HG03558 (cell line): ENCODE measurements around the gene C6orf62.
"Not testable (repeated sequence)": the region's sequence is repeated elsewhere in the genome, so short reads cannot be mapped to it uniquely, and the experiment has no call there.

Experiments
- ATAC-seq: cut with Tn5 transposase; IDR thresholded peaks from one replicate; pipeline ENCODE4 v1.9.1; 2021; ENCODE audit warnings: moderate number of reproducible peaks; ENCODE audit not compliant: unreplicated experiment; ENCODE audit errors: extremely low read depth

The C6orf62 gene

DNA sequence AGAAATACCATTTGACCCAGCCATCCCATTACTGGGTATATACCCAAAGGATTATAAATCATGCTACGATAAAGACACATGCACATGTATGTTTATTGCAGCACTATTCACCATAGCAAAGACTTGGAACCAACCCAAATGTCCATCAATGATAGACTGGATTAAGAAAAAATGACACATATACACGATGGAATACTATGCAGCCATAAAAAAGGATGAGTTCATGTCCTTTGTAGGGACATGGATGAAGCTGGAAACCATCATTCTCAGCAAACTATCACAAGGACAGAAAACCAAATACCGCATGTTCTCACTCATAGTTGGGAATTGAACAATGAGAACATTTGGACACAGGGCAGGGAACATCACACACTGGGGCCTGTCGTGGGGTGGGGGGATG is 47.9 kb downstream of the C6orf62 start:
- not testable (repeated sequence) for ATAC-seq

GRCh38 chr6:24670492-24670891 is 48.5 kb downstream of the C6orf62 start:
- ATAC-seq: not testable (repeated sequence)

- no peak for ATAC-seq
These were observed 50.0 kb downstream of the C6orf62 start for GRCh38 chr6:24668997-24669361.

DNA sequence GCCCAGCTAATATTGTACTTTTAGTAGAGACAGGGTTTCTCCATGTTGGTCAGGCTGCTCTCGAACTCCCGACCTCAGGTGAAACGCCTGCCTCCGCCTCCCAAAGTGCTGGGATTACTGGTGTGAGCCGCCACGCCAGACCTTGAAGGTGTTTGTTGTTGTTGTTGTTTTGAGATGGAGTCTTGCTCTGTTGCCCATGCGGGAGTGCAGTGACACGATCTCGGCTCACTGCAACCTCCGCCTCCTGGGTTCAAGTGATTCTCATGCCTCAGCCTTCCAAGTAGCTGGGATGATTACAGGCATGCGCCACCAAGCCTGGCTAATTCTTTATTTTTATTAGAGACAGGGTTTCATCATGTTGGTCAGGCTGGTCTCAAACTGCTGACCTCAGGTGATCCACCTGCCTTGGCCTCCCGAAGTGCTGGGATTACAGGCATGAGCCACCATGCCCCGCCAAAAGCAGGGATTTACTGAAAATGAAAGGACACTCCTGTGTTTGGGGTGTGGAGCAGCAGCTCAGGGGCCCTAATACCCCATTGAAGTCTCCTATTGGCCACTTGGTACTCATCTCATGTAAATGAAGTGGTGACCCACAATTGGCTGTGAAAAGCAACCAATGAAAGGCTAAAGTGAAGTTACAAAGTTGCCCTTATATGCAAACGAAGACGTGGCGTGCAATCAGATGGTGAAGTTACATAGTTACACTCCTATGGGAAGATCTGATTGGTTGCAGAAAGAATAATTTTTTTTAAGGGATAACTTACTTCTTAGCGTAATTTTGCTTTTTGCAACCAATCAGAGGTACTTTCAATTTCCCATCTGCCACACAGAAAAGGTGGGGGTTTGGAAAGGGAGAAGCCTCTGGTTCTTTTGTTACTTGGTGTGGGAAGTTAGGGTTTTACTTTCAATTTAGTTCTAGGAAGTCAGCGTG is 50.6 kb downstream of the C6orf62 start:
- ATAC-seq: not testable (repeated sequence)

- no peak for ATAC-seq
These were observed 51.6 kb downstream of the C6orf62 start for GRCh38 chr6:24667378-24667803.

DNA sequence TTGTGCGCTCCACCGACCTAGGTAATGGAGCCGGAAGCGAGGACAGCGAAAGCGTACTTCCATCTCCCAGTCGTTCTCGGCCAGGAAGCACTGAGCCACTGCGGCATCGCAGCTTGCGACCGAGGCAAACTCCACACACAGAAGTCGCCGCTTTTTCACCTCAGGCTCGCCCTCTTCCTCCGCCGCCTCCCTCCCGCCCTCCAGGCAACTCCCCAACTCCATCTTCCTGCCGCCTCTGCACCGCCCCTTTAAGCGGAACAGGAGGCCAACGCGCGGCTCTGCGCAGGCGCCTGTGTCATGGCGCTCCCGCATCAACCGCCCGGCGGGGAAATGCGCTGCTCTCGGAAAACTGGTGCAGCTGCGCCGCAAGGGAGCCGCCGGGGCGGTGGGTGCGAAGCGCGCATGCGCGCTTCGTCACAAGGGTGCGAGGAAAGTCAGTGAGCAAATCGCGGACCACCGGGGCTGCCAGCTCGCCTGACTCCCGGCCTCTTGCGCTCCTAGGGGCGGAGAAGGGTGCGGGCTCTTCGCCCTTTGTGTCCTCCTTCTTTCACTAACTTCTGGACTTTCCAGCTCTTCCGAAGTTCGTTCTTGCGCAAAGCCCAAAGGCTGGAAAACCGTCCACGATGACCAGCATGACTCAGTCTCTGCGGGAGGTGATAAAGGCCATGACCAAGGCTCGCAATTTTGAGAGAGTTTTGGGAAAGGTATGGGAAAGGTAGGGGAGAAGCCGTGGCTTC is 52.1 kb downstream of the C6orf62 start, which contains the start of the genes ACOT13 and TDP2:
TSS of gene ACOT13 (plus strand) at position 437 of the 737 bp plus-strand sequence. CDS start at position 624, 187 bp downstream.
TSS of gene TDP2 (minus strand) at position 259 of the 737 bp plus-strand sequence. CDS start at position 222, 37 bp downstream.
- peak; percentile 96 for ATAC-seq

DNA sequence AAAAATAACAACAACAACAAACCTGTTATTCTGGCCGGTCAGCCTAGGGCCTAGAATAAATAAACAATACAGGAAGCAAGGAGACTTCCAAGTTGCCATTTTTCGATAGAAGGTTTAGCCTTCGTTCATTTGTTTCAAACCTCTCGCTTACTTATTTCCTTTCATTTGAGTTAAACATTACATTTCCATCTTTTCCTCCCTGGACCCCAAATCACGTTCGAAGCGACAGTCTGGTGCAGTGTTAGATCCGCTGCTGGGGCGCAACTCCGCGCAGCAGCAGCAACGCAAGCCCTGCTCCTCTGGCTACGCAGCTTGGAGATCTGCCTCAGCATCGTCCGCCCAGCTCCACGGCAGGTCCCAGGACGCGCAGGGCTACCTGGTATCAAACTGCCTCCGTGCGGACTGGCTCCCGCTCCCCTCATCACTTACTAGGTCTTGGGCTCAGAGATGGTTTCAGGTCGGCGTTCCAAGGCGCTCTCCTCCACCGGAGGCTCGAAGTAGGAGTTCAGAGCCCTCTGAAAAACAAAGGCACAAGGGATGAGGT is 52.8 kb downstream of the C6orf62 start:
- ATAC-seq: peak; percentile 8

DNA sequence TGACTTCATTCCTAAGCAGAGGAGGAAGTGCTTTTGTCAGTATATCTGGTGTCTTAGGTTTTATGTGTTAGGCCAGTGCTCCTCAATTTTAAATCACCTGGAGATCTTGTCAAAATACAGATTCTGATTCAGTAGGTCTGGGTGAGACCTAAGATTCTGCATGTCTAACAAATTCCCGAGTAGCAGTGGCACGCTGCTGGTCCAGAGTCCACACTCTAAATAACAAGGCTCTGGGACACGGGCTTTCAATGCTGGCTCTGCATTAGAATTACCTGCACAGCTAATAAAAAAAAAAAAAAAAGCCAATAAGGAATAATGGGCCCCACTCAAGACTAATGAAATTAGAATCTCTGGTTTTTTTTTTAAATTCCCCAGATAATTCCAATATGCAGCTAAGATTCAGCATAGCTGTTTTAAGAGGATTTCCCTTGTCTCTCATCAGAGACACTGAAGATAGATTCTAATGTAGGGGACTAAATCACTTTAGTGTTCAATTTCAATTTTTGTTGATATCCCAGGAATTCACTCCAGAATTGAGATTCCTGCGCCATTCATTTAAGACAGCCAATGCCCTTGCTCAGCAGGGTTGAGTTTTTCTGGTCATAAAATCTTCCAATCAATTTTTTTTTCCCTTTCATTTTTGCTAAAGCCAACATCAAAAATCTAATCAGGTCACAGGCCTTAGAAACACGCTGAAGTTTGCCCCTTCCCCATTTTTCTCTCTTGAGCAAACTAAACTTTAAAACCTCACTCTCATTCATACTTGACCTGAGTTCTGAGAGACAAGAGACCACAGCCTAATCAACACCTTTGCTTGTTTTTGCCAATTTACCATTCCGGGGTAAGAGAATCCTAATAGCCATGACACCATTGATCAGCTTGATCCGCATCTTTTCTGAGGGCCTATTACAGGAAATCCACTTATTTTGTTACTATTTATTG is 54.6 kb downstream of the C6orf62 start:
- no peak for ATAC-seq

DNA sequence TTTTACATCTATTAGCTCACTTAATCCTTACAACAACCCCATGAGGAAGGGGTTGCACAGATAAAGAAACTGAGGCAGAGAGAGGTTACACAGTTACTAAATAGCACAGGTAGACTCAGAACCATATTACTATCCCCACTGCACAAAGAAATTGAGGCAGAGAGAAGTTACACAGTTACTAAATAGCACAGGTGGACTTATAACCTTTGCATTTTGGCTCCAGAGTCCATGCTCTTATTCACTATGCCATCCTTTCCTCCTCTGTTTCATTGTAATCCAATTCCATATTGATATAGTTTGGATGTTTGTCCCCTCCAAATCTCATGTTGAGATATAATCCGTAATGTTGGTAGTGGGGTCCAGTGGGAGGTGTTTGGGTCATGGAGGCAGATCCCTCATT is 55.8 kb downstream of the C6orf62 start:
- ATAC-seq: no peak

- ATAC-seq: no peak
These were observed 56.7 kb downstream of the C6orf62 start for GRCh38 chr6:24662236-24662635.

DNA sequence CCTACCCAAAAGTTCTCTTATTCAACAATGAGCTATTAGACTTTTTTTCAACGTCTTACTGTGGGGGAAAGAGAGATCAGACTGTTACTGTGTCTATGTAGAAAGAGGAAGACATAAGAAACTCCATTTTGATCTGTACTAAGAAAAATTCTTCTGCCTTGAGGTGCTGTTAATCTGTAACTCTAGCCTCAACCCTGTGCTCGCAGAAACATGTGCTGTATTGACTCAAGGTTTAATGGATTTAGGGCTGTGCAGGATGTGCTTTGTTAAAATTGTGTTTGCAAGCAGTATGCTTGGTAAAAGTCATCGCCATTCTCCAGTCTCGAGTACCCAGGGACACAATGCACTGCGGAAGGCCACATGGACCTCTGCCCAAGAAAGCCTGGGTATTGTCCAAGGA is 57.2 kb downstream of the C6orf62 start:
- ATAC-seq: not testable (repeated sequence)

DNA sequence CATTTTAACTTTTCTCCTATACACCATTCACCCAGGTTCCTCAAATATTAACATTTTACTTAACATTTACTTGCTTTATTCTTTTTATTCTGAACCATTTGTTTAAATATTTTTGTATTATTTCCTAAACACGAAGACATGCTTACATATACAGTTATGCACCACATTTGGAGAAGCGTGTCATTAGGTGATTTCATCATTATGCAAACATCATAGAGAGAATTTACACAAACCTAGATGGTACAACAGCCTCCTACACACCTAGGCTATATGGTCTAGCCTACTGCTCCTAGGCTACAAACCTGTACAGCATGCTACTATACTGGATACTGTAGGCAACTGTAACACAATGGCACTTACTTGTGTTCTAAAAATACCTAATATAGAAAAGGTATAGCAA is 58.8 kb downstream of the C6orf62 start:
- ATAC-seq: no peak

DNA sequence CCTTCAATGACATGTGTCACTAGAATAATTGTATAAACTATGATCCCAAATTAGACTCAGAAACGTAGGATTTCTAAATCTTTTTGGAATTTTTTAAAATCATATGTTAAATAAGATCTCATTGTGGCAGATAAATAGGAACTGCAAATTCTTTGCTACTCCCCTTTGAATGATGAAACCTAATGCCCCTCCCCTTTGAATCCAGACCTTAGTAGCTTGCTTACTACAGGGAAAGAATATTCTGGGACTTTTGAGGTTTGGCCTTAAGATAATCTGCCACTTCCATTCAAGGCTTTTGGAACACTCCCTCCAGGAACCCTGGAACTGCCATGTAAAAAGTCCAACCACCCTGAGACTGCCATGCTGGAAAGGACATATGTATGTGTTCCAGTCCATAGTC is 59.4 kb downstream of the C6orf62 start:
- ATAC-seq: no peak

DNA sequence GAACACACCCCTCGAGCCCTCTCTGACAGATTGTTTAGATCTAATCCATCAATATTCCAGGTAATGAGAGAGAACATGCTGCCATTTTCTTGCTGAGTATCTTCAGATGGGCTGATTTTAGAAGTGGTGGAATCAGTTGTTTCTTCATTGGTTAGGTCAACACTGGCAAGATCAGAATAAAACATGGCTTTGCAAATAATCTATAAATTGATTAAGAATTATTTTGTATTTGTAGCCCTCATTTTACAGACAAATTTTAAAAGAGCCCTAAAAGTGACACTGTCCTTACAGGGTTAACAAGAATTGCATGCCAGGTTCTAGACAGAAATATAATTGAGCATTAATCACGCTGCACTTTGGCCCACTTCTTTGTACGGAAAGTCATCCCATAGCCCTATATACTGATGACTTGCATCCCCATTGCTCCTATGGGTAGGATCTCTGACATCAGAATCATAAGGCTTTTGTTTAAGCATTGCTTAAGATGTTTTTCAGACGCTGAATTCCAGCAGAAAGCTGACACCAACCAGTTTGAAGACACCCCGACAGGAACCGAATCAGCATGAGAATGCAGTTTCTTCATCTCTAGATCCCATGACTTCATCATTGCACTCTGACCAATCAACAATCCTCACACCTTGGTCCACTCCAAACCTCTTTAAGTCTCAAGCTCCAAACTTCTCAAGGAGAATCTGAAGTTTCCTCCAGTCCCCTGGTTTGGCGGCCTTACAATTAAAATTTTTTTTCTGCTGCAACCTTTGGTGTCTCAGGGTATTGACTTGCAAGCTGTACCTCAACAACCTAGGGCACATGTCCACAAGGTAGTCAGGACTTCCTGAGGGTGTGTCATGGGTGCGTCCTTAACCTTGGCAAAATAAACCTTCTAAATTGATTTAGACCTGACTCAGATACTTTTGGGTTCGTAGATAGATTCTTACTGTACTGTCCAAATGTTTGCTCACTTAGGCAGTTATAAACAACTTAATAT is 60.1 kb downstream of the C6orf62 start:
- ATAC-seq: no peak

DNA sequence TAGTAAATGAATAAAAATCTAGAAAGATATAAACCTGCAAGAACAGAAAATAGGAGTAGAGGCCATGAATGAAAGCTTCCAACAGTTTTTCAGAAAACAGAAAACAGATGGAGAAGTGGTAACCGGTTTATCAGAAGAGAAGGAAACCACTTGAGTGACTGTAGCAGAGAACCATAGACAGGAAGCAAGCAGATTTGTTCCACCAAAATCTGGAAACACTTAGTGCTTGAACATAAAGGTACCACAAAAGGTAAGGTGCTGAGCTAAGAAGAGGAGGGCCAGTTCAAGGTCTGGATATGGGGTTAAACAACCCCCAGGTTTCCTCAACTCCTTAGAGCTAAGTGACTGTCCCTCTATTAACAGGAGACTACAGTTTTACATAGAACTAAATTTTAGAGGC is 63.7 kb downstream of the C6orf62 start:
- ATAC-seq: no peak
